HG03175 (cell line): ENCODE measurements around the gene KRTAP10-3.

ENCODE experiments used
- ATAC-seq: cut with Tn5 transposase; IDR thresholded peaks from one replicate; pipeline ENCODE4 v1.9.1; 2021; ENCODE audit warnings: mild to moderate bottlenecking, moderate library complexity; ENCODE audit not compliant: unreplicated experiment

KRTAP10-3 gene

DNA sequence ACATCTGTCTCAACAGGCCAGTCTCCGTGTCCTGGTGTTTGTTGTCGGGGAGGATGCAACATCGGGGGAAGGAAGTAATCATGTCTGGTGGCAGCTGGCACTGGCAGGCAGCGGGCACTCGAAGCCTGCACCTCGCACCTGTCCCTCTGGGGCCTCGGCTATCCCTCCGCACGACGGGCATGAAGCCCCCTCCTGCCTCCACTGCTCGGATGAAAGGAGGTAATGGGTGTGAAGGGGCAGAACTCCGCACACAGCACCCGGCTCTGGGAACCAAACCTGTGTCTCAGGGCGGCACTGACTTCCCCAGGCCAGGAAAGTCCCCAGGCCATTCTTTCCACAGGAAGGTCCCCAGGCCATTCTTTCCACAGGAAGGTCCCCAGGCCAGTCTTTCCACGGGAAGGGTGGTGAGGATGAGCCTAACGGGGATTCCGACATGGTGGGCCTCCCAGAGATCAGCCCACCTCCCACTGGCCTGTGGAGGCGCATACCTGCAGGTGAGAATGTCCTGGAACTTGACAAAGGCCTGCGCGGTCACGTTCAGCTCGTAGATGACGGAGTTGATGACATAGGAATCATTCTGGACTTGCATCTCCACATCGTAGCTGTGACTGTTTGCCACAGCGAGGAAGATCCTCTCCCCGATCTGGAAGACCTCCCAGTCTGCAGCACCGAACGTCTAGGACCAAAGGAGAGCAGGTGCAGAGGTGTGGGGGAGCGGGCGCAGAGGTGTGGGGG, 49.7 kb downstream of the KRTAP10-3 start:
- ATAC-seq = no peak

DNA sequence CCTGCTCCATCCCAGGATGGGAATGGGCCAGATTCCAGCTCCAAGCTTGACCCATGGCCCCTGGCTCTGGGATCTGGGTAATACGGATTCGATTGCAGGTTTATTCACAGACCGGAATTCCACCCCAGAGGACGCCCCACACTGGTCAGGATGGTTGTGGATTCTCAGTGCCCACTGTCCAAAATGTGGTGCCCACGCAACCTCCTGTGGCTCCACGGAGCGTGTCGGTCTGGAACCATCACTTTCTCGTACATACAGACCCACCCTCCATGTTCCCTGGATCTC, 50.2 kb downstream of the KRTAP10-3 start:
- ATAC-seq = no peak
